Gastrocnemius medialis (tissue), 4 donors: ENCODE measurements around the gene CTSD. TPM values are rescaled to one million over a fixed set of nuclear protein-coding genes. Genes with fewer than 3 reads are reported as not detected.

Experiments
- ATAC-seq, 2 donors: fragments of 150-250 bp; one replicate each; pipeline ENCODE4 v1.9.1; 2016
- DNase-seq, 2 donors: peaks; one replicate each; pipeline ENCODE4 v3.0.0-alpha.2; 2019
- H3K27ac ChIP-seq, 4 donors: fragments of 200-600 bp; sonication (generic); 1 replicate in 1 of 4; 2 replicates in 3 of 4; pipeline ENCODE4 v1.5.1; 2016 to 2018; ENCODE audit warnings: mild to moderate bottlenecking in 2 of 4, moderate library complexity in 1 of 4
- H3K27me3 ChIP-seq, 3 donors: fragments of 200-600 bp; sonication (generic) in 2 of 3; 1 replicate in 1 of 3; 2 replicates in 2 of 3; pipeline versions ENCODE4 v1.5.1 to v1.6.0; 2016 to 2019; ENCODE audit warnings: mild to moderate bottlenecking in 1 of 3, moderate library complexity in 1 of 3
- H3K36me3 ChIP-seq, 2 donors: fragments of 200-600 bp; sonication (generic) in 1 of 2; one replicate each; pipeline ENCODE4 v1.5.1; 2017 to 2018
- H3K4me1 ChIP-seq, 2 donors: fragments of 200-600 bp; sonication (generic) in 1 of 2; one replicate each; pipeline ENCODE4 v1.5.1; 2016 to 2017; ENCODE audit warnings: mild to moderate bottlenecking in 2 of 2
- H3K4me3 ChIP-seq, 4 donors: fragments of 200-600 bp; sonication (generic) in 3 of 4; 1 replicate in 1 of 4; 2 replicates in 3 of 4; pipeline ENCODE4 v1.5.1; 2016 to 2019; ENCODE audit warnings: mild to moderate bottlenecking in 2 of 4
- H3K9me3 ChIP-seq, 3 donors: fragments of 200-600 bp; sonication (generic) in 2 of 3; 1 replicate in 1 of 3; 2 replicates in 2 of 3; pipeline ENCODE4 v1.5.1; 2016 to 2019
- POLR2A ChIP-seq, 2 donors: fragments of 450-650 bp; IDR thresholded peaks; one replicate each; pipeline ENCODE4 v1.6.1; 2017; ENCODE audit warnings: antibody characterized with exemption in 2 of 2, mild to moderate bottlenecking in 2 of 2, moderate library complexity in 2 of 2
- in situ Hi-C, 4 donors: fragments of 200-750 bp; cut with MboI; loops; one replicate each; pipeline versions ENCODE4 v1.15.0 to v1.8.0; 2017; ENCODE audit warnings: low sequenced_read_pairs in 4 of 4
- intact Hi-C: fragments of 100-400 bp; cut with DNase I; formaldehyde crosslinking; loops from one replicate; pipeline ENCODE4 v1.15.1; 2023; ENCODE audit warnings: low total_unique reads
- total RNA-seq, 4 donors: library from RNA; depleted of rRNA; stranded (reverse); fragments of >200 nt; gene quantifications; one replicate each; pipeline versions ENCODE4 v1.1.0 to v1.2.3, GENCODE V29; 2016
- TF ChIP-seq, protein P1 (sequence below), 5 experiments: fragments of 450-650 bp in 3 of 5; fragments of 200-600 bp in 2 of 5; sonication (generic) in 2 of 5; IDR thresholded peaks in 4 of 5; conservative IDR thresholded peaks in 1 of 5; 1 replicate in 4 of 5; 2 replicates in 1 of 5; pipeline ENCODE4 v1.5.1; 2016 to 2019; ENCODE audit warnings: antibody characterized with exemption in 5 of 5, mild to moderate bottlenecking in 3 of 5, moderate library complexity in 3 of 5

CTSD gene
- total RNA-seq, 4 donors from 2014 or later, result 490 to 981 (median 845) TPM

DNA sequence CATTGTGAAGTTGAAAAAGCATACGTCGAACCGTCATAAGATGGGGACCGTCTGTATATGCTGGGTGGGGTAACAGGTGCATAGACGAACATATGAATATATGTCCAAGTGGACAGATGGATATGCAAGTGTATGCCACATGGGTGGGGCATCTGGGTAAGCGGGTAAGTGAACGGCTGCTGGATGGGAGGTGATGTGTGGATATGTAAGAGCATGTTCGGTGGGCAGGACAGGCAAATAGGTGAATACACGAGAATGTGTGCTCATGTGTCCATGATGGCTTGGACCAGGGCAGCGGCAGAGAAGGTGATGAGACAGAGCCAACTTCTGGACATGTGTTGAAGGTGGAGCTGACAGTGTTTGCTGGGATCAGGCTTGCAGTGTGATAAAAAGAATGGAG is 25.3 kb downstream of the CTSD start:
- intact Hi-C loops, result no loop called here

DNA sequence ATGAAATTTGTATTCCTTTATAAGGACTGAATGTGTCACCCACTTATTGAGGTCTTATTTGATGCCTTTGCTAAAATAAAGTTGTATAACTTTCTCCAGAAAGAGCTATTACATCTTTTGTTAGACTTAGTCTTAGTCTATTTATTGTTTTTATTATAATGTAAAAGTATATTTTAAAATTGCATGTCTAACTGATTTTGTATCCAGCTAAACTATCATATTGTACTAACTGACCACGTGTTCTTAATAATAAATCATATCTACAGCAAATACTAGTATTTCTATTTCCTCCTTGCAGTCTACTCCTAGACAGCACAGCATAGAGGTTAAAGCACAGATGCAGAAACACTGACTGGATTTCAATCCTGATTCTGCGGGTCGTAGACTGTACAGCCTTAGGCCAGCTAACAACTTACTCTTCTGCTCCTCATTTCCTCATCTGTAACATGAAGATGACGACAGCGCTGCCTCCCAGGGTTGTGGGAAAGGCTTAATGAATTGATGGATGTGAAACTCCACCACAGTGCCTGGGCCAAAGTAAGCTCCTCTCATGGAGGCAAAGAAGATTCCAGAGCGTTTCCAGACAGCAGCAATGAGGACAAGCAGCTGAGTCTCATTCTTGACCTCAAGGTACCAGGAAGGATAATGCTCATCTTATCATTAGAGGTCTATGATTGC is 26.5 kb downstream of the CTSD start:
- Histone ChIP-seq H3K36me3 (no peaks in the 10 kb centered on the region), H3K9me3 (peaks cover 0 to 6% (median 0%) of the 10 kb centered on the region in 3 donors), H3K27ac (no peak overlapping the region), H3K4me1 (no peaks in the 10 kb centered on the region), H3K27me3 (peaks cover 22 to 42% (median 41%) of the 10 kb centered on the region in 3 donors), H3K4me3 (no peak overlapping the region)
- in situ Hi-C loops, result no loop called here
- no peak for TF ChIP-seq POLR2A (IDR thresholded peaks at IDR 0.05)
- TF ChIP-seq, protein P1, sequence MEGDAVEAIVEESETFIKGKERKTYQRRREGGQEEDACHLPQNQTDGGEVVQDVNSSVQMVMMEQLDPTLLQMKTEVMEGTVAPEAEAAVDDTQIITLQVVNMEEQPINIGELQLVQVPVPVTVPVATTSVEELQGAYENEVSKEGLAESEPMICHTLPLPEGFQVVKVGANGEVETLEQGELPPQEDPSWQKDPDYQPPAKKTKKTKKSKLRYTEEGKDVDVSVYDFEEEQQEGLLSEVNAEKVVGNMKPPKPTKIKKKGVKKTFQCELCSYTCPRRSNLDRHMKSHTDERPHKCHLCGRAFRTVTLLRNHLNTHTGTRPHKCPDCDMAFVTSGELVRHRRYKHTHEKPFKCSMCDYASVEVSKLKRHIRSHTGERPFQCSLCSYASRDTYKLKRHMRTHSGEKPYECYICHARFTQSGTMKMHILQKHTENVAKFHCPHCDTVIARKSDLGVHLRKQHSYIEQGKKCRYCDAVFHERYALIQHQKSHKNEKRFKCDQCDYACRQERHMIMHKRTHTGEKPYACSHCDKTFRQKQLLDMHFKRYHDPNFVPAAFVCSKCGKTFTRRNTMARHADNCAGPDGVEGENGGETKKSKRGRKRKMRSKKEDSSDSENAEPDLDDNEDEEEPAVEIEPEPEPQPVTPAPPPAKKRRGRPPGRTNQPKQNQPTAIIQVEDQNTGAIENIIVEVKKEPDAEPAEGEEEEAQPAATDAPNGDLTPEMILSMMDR (IDR thresholded peaks at IDR 0.05 in 4 of 5, conservative IDR thresholded peaks at IDR 0.05 in 1 of 5), result no peak
- DNase-seq, result no peak
- intact Hi-C loops, result no loop called here
- no peak for ATAC-seq

More for the DNA sequence above, 25.3 kb downstream of the CTSD start:
- Histone ChIP-seq H3K27me3 (peaks cover 12 to 37% (median 36%) of the 10 kb centered on the region in 3 donors), H3K4me3 (no peak overlapping the region), H3K9me3 (peaks cover 0 to 6% (median 0%) of the 10 kb centered on the region in 3 donors), H3K4me1 (no peaks in the 10 kb centered on the region), H3K36me3 (no peaks in the 10 kb centered on the region), H3K27ac (no peak overlapping the region)
- DNase-seq (no peak), ATAC-seq (no peak)
- in situ Hi-C loops, result no loop called here
- no peak for TF ChIP-seq POLR2A (IDR thresholded peaks at IDR 0.05)
- TF ChIP-seq, protein P1 (IDR thresholded peaks at IDR 0.05 in 4 of 5, conservative IDR thresholded peaks at IDR 0.05 in 1 of 5), result no peak

DNA sequence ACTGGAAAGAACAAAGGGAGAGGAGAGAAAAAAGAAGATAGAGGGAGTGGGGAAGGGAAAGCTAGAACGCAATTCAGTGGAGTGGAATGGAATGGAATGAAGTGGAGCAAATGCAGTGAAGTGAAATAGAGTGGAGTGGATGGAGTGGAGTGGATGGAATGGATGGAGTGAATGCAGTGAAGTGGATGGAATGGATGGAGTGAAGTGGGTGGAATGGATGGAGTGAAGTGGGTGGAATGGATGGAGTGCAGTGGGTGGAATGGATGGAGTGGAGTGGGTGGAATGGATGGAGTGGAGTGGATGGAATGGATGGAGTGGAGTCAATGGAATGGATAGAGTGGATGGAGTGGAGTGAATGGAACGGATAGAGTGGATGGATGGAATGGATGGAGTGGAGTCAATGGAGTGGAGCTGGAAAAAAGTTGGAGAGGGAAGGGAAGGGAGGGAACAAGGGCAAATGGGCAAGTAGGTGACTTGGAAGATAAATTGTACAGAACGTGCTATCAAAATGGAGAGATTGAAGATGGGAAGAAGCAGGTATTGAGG is 27.2 kb downstream of the CTSD start:
- DNase-seq (no peak), ATAC-seq (no peak)
- in situ Hi-C loops, result no loop called here
- Histone ChIP-seq H3K4me3 (no peak overlapping the region), H3K4me1 (no peaks in the 10 kb centered on the region), H3K27me3 (peaks cover 29 to 48% (median 45%) of the 10 kb centered on the region in 3 donors), H3K27ac (no peak overlapping the region), H3K36me3 (no peaks in the 10 kb centered on the region), H3K9me3 (peaks cover 0 to 6% (median 0%) of the 10 kb centered on the region in 3 donors)
- TF ChIP-seq, protein P1 (IDR thresholded peaks at IDR 0.05 in 4 of 5, conservative IDR thresholded peaks at IDR 0.05 in 1 of 5), result no peak
- TF ChIP-seq POLR2A (IDR thresholded peaks at IDR 0.05), result no peak
- intact Hi-C loops, result no loop called here

DNA sequence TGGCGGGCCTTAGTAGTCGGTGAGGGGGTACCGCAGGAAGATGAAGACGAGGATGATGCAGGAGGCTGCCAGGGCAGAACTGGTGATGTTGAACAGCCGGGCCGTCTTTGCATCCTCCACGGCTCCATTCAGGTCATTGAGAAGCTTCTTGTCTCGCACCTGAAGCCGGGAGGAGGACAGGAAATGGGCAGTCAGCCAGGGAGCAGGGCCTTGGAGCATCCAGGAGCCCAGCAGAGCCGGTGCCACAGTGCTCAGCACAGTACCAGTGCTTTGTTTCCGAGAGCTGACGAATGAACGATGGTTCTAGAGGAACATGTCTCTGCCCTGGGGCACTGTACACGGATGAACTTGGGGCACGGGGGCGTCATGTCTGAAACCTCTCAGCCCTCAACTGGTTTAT is 28.5 kb downstream of the CTSD start:
- TF ChIP-seq, protein P1 (IDR thresholded peaks at IDR 0.05 in 4 of 5, conservative IDR thresholded peaks at IDR 0.05 in 1 of 5), result no peak
- no peak for TF ChIP-seq POLR2A (IDR thresholded peaks at IDR 0.05)
- ATAC-seq, result no peak
- intact Hi-C loops (no loop called here), in situ Hi-C loops (no loop called here)
- DNase-seq, result no peak
- no peak overlapping the region for H3K27ac ChIP-seq
- peaks cover 37 to 57% (median 50%) of the 10 kb centered on the region in 3 donors for H3K27me3 ChIP-seq
- H3K4me1 ChIP-seq, result no peaks in the 10 kb centered on the region
- H3K4me3 ChIP-seq, result no peak overlapping the region
- peaks cover 0 to 6% (median 0%) of the 10 kb centered on the region in 3 donors for H3K9me3 ChIP-seq
- H3K36me3 ChIP-seq, result no peaks in the 10 kb centered on the region
